DOHH2 (cell line): ENCODE results near the gene NPAS2.

Experiments used
- H3F3A ChIP-seq: fragments of 200-600 bp; sonication (generic), shearing (Covaris generic); 2 replicates; pipeline ENCODE4 v1.6.0; 2016; ENCODE audit warnings: antibody characterized with exemption, mild to moderate bottlenecking; ENCODE audit not compliant: control insufficient read depth, insufficient read depth
- H3K27ac ChIP-seq: fragments of 200-600 bp; sonication (generic); 2 replicates; pipeline ENCODE4 v1.5.1; 2014; ENCODE audit warnings: low read depth, mild to moderate bottlenecking, low read length, moderate library complexity
- H3K27me3 ChIP-seq: fragments of 200-600 bp; sonication (generic); 2 replicates; pipeline ENCODE4 v1.6.1; 2014; ENCODE audit warnings: mild to moderate bottlenecking, low read length, mixed read lengths; ENCODE audit not compliant: control insufficient read depth
- H3K36me3 ChIP-seq: fragments of 200-600 bp; sonication (generic); 2 replicates; pipeline ENCODE4 v1.6.1; 2014; ENCODE audit warnings: mild to moderate bottlenecking, low read length, moderate library complexity, mixed read lengths; ENCODE audit not compliant: control insufficient read depth
- H3K4me1 ChIP-seq: fragments of 200-600 bp; sonication (generic); 2 replicates; pipeline ENCODE4 v1.6.1; 2014; ENCODE audit warnings: mild to moderate bottlenecking, low read length, mixed read lengths; ENCODE audit not compliant: control insufficient read depth
- H3K4me2 ChIP-seq: fragments of 200-600 bp; sonication (generic); 2 replicates; pipeline ENCODE4 v1.6.0; 2014; ENCODE audit warnings: mild to moderate bottlenecking, low read length, moderate library complexity
- H3K4me3 ChIP-seq: fragments of 200-600 bp; sonication (generic); 2 replicates; pipeline ENCODE4 v1.5.1; 2014; ENCODE audit warnings: mild to moderate bottlenecking, low read length, mixed read lengths
- H3K79me2 ChIP-seq: fragments of 200-600 bp; sonication (generic); 2 replicates; pipeline ENCODE4 v1.6.1; 2014; ENCODE audit warnings: mild to moderate bottlenecking, low read length, mixed read lengths; ENCODE audit not compliant: control insufficient read depth
- H3K9me2 ChIP-seq: fragments of 200-600 bp; sonication (generic); replicated peaks from 2 replicates; pipeline ENCODE4 v1.6.1; 2014; ENCODE audit warnings: mild to moderate bottlenecking, low read length, mixed read lengths; ENCODE audit not compliant: control insufficient read depth
- H3K9me3 ChIP-seq: fragments of 200-600 bp; sonication (generic); 2 replicates; pipeline ENCODE4 v1.6.1; 2014; ENCODE audit warnings: antibody characterized with exemption, low read length, mixed read lengths; ENCODE audit not compliant: control insufficient read depth, insufficient read depth
- H4K20me1 ChIP-seq: fragments of 200-600 bp; sonication (generic); 2 replicates; pipeline ENCODE4 v1.6.0; 2014; ENCODE audit warnings: low read depth, mild to moderate bottlenecking, antibody characterized with exemption, low read length, moderate library complexity; ENCODE audit not compliant: control insufficient read depth, insufficient read depth
- CTCF ChIP-seq: fragments of 200-600 bp; sonication (generic); IDR thresholded peaks from one replicate; pipeline ENCODE4 v1.5.1; 2014; ENCODE audit warnings: antibody characterized with exemption, mild to moderate bottlenecking, low read depth, low read length; ENCODE audit not compliant: poor library complexity, severe bottlenecking
- EZH2phosphoT487 ChIP-seq: fragments of 200-600 bp; sonication (generic); IDR thresholded peaks from 2 replicates; pipeline ENCODE4 v1.6.1; 2017; ENCODE audit warnings: borderline replicate concordance, mild to moderate bottlenecking, antibody characterized with exemption, low read length, moderate library complexity, mixed read lengths

NPAS2 gene

DNA sequence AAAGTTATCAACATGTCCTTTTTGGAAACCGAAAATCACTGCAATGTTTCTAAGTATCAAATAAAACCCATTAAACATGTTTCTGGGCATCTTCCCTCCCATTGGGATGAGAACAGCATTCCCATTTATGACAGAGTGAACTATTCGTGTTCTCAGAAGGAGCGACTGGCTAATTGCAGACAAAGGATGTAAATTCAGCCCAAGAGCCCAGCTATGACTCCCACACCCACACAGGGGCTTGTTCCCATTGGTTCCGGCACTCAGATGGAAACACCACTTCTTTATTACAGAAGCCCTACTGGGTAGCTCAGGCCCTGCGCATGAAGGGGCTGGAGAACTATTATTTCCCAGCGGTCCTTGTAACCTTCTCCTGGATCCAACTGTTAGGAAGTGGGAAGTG lies 16.6 kb upstream of the NPAS2 start:
- Histone ChIP-seq H3K4me1 (no peaks in the 10 kb centered on the region), H3K27ac (no peak overlapping the region), H3K4me2 (no peak overlapping the region), H3K36me3 (no peaks in the 10 kb centered on the region), H3F3A (no peaks in the 10 kb centered on the region), H3K9me3 (no peaks in the 10 kb centered on the region), H3K27me3 (no peaks in the 10 kb centered on the region; the same call in 1 of the 2 replicates), H3K9me2 (no peaks in the 10 kb centered on the region), H3K4me3 (no peak overlapping the region), H4K20me1 (no peaks in the 10 kb centered on the region), H3K79me2 (no peaks in the 10 kb centered on the region)
- no peak for TF ChIP-seq EZH2phosphoT487
- no peak for TF ChIP-seq CTCF

DNA sequence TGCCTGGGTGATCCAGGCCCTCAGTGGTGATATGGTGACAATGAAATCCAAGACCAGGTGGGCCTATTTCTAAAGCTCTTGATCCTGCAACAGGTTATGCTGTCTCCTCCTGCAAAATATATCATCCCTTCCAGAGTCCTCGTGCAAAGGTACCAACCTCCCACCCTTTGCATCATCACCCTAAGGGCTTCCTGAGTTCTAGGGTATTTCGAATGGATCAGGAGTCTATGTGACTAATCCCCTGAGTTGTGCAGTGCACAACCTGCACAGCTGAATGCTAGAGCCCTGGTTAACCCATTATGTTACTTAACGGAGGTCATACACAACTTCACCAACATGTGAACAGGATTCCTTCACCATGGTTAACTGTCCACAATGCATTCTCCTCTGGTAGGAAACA lies 13.4 kb upstream of the NPAS2 start:
- no peak overlapping the region for H3K27ac ChIP-seq
- no peak overlapping the region for H3K4me3 ChIP-seq
- no peak overlapping the region for H3K4me2 ChIP-seq
- no peaks in the 10 kb centered on the region for H3F3A ChIP-seq
- H3K9me2 ChIP-seq = no peaks in the 10 kb centered on the region
- no peaks in the 10 kb centered on the region for H3K9me3 ChIP-seq
- no peaks in the 10 kb centered on the region for H3K79me2 ChIP-seq
- H4K20me1 ChIP-seq = no peaks in the 10 kb centered on the region
- no peaks in the 10 kb centered on the region for H3K4me1 ChIP-seq
- H3K27me3 ChIP-seq = no peaks in the 10 kb centered on the region; the same call in 1 of the 2 replicates
- H3K36me3 ChIP-seq = no peaks in the 10 kb centered on the region
- no peak for TF ChIP-seq EZH2phosphoT487
- no peak for TF ChIP-seq CTCF

GRCh38 chr2:100807707-100808106 lies 12.2 kb upstream of the NPAS2 start:
- no peak overlapping the region for H3K27ac ChIP-seq
- H3F3A ChIP-seq = no peaks in the 10 kb centered on the region
- no peak overlapping the region for H3K4me2 ChIP-seq
- H3K79me2 ChIP-seq = no peaks in the 10 kb centered on the region
- H3K36me3 ChIP-seq = no peaks in the 10 kb centered on the region
- no peak overlapping the region for H3K4me3 ChIP-seq
- H3K9me2 ChIP-seq = no peaks in the 10 kb centered on the region
- no peaks in the 10 kb centered on the region for H3K4me1 ChIP-seq
- no peaks in the 10 kb centered on the region for H3K9me3 ChIP-seq
- no peaks in the 10 kb centered on the region for H4K20me1 ChIP-seq
- TF ChIP-seq EZH2phosphoT487 = no peak
- TF ChIP-seq CTCF = no peak
- H3K27me3 ChIP-seq = no peaks in the 10 kb centered on the region; the same call in 1 of the 2 replicates
